NCI-H2107 (cell line): ENCODE data around the gene C9orf85.
"Not testable (repeated sequence)": the region's sequence is repeated elsewhere in the genome, so short reads cannot be mapped to it uniquely, and the experiment has no call there.

Source experiments
- DNase-seq: peaks from one replicate; lab custom pipeline; 2025; lab: John Stamatoyannopoulos, UW

Gene C9orf85

DNA sequence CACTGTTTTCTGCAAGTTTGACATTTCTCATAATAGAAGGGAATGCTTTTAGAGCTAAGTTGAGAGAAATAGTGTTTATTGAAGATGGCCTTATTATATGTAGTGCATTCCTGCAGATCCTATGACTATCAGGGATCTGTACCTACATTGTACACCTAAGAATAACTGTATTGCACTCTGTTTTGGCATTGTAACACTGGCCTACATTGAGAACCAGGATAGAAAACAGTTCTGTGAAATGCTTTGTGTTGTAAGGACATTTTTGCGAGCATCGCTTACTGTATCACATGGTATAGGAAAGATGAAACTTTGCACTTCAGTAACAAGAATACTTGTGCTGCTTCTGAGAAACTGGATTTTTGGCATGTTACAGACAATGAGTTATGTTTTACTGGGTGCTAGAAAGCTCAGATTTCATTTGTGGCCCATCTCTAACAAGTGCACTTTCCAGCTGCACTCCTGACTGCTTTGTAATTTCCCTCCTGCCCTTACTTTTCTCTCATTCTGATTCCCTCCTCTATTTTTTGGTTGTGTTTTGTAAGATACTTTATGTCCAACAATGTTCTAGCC is 30.6 kb downstream of the C9orf85 start:
- no peak for DNase-seq

DNA sequence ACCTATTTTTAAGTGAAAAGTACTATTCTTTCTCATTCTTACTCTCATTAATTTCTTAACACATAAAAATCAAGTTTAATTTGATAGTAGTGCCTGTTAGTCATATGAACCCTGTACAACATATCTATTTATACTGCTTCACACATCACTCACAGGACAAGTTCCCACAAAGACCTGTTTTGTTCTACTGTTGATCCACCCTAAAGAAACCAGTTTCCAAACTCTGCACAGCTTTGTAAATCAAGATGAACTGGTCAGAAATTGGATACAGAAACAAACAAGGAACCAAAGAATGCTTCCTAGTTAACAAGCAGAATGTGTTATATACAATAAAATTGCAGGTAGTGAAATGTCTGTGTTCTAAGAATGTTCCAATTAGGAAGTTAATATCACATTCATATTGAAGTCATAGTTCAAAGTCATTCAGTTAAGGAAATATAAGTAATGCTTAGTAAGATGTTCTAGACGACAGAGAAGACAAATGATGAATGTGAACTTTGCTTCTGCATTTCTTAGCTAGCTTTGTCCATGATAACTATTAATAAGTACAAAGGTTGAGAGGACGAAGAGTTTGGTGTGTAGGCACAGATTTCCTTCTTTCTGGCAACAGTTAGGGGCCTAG is 33.4 kb downstream of the C9orf85 start:
- DNase-seq = no peak

DNA sequence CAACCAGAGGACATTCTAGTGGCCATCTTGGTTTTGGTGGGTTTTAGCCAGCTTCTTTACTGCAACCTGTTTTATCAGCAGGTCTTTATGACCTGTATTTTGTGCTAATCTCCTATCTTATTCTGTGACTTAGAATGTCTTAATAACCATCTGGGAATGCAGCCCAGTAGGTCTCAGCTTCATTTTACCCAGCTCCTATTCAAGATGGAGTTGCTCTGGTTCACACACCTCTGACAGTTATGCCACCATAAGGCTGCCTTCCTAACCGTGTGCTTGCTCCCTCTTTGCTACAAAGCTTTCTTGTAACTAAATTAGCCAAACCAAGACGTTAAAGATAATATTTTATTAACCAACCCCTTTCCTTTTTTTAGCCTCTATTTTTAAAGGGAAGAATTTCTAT is 43.2 kb downstream of the C9orf85 start:
- not testable (repeated sequence) for DNase-seq

DNA sequence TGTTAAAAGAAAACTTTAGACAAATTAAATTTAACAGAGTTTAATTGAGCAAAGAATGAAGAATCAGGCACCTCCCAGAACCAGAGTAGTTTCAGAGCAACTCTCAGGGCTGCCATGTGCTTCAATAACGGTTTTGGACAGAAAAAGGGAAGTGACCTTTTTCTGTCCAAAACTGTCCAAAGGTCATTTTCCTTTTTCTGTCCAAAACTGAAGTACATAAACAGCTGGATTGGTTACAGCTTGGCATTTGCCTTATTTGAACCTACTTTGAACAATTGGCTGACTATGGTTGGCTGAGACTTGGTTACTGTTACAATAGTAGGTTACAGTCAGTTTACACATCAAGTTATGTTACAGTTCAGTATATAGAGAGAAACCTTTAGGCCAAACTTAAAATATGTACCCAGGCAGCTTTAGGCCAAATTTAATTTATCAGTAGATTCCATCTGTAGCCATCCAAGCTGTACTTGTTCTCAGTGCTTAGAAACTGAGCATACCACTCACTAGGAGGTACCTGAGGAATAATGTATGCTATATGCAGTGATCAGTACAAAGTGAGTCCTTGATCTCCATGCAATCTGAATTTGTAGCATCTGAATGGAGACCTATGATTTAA is 44.0 kb downstream of the C9orf85 start:
- no peak for DNase-seq

DNA sequence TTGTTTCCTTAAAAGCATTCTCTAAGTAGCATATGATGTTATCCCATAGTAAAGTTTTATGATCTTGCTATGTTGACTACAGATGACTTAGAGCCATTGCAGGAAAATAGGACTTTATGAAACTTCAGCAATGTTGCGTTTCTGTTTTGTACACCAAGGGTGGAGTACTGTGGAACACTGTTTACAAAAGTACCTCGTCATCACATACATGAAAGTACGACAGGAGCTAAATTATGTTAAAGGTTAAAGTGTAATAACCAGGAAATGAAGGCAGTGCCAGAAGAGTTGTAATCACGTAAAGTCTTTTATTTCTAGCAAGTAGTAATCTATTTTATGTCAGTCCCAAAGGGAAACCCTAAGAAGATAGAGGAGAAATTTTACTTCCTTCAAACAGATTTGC is 50.9 kb downstream of the C9orf85 start:
- DNase-seq = no peak

DNA sequence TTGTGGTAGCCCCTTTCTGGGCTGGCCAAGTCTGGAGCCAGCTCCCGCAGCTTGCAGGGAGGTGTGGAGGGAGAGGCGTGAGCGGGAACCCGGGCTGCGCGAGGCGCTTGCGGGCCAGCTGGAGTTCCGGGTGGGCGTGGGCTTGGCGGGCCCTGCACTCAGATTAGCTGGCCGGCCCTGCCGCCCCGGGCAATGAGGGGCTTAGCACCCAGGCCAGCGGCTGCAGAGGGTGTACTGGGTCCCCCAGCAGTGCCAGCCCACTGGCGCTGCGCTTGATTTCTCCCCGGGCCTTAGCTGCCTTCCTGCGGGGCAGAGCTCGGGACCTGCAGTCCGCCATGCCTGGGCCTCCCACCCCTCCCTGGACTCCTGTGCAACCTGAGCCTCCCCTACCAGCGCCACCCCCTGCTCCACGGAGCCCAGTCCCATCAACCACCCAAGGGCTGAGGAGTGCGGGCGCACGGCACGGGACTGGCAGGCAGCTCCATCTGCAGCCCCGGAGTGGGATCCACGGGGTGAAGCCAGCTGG is 52.1 kb downstream of the C9orf85 start:
- DNase-seq = not testable (repeated sequence)

DNA sequence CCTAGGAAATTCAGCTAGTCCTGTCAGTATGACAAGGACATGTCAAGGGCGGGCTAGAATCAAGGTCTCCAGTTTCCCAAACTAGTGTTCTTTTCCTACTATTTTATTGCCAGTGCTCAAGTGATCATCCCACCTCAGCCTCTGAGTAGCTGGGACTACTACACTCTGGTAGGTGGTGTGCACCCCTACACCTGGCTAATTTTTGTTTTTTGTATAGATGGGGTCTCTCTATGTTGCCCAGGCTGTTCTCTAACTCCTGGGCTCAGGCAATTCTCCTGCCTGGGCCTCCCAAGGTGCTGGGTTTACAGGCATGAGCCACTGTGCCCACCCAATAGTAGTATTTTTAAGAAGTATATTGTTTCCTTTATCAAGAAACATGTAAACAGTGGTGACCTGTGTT is 54.0 kb downstream of the C9orf85 start:
- no peak for DNase-seq

DNA sequence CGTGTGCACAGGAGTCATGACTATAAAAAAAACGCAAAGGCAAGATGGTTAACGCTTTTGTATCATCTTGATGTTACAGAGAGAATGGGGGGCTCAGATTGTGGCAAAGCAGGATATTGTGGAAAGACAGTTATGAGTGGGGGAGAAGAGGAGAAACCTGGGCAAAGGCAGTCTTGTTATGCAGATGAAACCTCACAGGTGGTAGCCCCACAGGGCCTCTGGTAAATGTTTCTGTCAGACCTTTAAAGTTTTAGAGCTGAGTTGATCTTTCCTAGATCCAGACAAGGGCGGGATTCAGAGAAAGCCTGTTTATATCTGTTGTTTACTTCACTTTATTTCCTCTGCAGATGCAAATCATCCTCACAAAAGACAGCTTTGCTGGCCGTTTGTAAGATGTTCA is 55.2 kb downstream of the C9orf85 start:
- DNase-seq = no peak

DNA sequence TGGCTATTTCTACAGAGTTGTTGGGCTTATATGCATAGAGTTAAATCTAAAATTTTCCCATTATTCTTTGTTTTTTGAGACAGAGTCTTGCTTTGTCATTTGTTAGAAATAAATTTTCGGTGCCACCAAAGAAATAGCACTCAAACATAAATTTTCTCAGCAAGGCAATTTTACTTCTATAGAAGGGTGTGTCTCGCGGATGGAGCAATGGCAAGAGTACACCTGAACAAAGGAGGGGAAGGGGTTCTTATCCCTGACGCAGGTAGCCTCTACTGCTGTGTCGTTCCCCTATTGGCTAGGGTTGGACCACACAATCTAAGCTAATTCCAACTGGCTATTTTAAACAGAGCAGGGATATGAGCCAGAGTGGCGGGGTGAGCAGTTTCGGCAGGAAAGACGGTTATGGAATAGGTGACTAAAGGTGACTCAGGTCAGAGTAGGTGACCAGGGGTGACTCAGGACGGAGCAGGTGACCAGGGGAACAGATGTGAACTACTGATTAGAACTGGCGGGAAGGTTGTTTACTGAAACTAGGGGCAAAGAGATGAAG is 57.2 kb downstream of the C9orf85 start:
- no peak for DNase-seq

DNA sequence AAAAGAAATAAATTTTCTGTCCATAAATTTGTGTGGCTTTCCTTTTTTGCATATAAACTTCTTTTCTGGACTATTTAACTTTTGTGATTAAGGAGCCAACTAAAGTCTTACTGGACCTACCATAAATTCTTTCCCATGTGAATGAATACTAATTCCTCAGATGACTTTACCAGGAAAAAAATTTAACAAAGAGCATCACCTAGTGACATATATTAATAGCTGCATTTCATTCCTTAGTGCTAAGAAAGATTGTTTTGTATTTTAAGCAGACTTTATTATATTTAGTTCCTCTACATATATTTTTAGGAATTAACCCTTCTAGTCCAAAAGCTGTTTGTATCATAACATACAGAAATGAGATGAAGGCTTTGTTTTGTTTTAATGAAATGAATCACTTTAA is 64.4 kb downstream of the C9orf85 start:
- DNase-seq = no peak

DNA sequence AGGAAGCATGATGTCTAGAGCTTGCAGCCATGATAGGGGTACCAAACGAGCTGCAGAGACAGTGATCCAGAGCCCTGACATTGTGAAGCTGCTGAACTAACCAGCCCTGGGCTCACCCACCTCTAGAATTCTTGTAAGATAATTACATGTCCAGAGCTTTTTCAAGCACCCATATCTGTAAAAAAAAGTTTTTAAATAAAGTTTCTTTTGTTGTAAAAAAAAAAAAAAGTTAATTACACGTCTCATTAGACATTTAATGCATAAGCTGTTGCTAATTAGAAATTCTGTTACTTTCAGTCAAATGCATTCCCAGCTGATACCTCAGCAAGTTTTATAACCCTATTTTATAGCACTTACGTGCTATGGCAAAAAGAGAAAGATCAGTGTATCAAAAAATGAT is 65.6 kb downstream of the C9orf85 start:
- no peak for DNase-seq

DNA sequence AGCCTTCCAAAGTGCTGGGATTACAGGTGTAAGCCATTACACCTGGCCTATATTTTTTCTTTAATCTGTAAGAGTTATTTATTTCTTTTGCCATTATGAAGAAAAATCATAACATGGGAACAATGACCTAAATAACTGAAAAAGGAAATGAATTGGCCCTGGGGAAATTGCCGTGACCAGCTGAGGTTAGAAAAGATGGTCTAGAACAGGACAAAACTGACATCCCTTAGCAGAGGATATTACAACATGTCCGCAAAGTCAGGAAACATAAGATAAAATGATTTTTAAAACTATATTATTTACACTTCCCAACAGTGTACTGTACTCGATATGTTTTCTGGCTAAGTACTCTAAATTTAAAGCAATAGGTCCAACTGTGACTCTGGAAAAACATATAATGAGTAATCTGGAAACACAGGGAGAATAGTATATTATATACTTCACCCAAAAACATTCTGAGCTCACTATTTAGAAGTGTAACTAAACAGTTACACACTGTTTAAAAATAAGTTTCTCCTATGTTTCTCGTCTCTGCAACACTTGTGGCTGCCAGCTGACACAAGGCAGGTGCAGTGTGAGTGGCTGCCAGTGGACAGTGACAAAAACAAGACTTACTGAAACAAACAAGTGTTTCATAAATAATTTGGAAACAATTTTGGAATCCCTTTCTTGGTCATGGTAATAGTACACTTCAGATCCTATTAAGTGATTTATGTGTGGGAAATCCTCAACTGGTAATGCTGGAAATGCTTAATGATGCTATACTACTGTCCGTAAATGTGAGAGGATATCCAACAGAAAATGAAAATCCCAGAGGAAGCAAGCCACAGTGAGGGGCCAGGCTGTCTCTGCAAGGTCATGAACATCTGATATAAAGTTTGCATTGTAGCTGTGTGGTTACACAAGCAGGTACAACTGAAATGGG is 69.1 kb downstream of the C9orf85 start:
- no peak for DNase-seq

DNA sequence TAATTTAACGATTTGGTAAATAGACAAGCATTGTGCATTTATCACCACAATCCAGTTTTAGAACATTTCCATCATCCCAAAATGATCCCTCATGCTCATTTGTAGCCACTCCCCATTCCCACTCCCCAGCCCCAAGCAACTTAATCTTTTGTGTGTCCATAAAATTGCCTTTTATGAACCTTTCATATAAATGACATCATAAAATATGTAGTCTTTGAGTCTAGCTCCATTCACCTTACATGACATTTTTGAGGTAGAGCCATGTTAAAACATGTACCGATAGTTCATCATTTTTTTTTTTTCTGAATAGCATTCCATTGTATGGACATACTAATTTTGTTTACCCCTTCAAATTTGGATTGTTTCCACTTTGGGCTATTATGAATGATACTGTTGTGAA is 70.5 kb downstream of the C9orf85 start:
- no peak for DNase-seq

DNA sequence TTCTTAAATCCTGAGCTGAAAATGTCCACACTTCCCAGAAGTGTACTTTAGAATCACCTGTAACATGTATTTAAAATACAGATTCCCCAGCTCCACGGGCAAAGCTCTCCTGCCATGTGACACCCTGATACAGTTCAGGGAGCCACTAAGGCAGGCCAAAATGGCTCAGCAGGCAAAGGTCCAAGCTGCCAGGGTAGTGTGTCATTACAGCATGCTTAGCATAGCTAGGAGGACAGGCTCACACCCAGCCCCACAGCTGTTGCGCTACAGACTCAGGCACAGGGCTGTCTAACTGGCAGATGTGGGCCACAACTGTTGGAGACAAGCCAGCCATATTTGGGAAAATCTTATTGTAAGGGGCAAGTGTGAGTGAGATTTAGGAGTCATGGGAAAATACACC is 73.0 kb downstream of the C9orf85 start:
- no peak for DNase-seq

DNA sequence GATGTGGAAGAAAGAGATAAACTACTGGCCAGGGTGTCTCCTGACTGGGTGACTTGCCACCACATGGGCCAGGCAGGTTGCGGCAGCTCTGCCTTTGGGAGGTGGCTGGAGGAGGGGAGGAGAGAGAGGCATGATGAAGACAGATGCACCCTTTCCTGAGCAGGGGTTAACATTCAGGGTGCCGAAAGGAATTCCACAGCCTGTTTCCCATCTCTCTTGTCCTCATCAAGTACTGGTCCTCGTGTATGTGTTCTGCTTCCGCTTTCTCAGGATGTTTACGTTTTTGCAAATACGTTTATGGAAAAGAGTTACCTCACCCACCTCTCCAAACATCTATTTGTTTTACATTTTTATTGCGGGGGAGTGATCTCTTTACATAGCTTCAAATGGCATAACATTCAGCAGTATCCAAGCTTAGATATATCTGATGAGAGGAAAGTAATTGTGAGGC is 73.4 kb downstream of the C9orf85 start:
- no peak for DNase-seq

DNA sequence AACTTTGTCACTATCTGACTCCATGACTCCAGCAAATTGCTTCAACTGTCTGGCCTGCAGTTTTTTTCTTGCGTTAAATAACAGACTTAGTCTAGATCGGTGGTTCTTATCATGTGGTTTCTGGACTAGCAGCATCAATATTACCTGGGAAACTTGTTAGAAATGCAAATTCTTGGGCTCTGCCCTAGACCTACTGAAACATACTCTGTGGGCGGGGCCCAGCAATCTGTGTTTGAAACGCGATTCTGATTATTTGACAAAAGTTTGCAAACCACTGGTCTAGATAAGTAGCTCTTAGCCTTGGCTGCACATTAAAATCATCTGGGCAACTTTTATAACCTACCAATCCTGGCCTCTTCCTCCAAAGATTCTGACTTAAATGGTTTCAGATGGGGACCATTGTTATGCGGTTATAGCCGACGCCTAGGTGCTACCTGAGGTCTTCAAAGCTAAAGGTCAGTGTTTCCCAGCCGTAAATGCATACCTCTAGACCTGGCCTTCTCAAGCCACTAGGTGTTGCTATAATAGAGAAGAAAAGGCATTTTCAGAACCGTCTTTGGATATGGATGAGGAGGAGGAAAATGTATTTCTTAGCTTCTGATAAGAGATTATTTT is 74.0 kb downstream of the C9orf85 start:
- no peak for DNase-seq

DNA sequence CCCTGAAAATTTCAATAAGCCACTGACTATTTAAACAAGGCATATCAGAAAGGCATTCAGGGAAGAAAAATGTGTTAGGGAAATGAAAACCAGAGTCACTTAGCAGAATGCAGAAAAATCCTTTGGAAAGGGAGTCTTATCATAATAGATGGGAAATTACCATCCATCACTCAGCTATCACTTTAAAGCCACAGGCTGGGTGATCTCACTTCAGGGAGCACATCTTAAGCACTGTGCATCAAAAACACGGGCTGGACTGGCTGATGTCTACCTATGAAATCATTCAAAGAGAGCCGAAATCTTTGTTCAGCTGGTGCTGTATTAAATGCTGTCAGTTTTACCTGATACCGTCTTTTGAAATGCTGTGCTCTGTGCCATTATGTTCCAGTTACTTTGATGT is 75.5 kb downstream of the C9orf85 start:
- no peak for DNase-seq

DNA sequence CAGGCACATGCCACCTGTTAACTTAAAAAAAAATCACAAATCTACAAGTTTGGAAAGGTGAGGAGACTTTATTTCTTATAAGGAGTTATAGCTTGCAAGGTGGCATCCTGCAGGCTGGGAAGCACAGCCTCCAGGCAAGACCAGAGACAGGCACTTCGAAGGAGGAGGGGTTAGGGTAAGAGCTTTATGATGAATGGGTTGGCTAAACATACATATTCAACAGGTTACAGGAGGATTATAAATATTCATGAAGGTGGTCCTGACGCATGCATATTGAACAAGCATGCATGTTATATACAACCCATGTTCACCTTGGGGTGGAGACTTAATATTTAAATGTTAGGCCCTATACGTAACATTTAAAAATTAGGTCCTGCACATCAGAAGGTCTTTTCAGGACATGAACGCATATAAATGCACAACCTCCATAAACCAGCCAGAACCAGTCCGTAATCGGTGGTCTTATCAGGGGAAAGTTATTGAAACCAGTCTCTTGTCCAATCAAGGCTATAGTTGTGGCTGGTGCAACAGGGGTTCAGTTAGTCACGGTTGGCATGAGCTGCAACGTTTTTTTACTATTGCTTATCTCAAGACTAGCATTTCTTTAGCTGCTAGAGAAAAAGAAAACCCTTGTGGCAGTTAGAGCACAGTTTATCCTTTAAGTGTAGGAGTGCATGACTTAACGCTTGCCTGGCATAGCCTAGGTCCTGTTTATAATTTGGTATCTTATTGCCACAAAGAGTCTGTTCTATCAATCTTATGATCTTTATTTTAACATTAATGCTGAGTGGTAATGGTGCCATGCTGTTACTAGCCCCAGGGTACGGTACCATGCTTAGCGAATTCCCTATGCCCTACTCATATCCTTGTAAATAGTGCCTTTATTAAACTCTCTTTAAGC is 76.3 kb downstream of the C9orf85 start:
- DNase-seq = no peak

DNA sequence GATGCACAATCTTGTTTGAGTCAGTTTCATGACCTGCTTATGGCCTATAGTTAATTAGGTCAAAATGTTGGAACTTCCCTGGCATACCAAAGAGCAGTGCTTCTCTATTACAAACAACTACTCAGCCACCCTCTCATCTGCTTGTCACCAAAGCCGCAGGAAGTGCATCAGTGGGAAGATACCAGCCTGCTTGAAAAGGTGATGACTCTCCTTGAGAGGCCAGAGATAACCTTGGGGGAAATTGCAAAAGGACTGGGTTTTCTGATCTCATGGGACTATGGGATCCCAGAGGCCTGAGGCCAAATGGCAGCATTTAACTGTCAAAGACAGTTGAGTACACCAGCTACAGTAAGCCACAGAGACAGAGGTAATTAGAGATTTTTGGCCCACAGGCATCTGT is 79.0 kb downstream of the C9orf85 start:
- DNase-seq = no peak

DNA sequence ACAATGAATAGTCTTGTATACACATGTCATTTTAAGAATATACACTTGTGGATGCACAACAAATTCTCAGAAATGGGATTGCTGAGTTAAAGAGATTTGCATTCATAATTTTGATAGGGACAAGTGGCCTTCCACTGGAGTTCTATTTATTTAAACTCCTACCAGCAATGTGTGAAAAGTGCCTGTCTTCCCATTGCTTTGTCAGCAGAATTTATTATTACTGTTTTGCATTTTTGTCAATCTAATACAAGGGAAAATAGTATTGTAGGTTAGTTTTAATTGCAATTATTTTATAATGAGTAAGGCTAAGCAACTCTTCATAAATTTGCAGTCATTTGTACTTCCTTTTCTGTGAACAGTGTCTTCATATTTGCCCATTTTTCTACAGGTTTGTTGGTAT is 94.0 kb downstream of the C9orf85 start:
- DNase-seq = no peak

DNA sequence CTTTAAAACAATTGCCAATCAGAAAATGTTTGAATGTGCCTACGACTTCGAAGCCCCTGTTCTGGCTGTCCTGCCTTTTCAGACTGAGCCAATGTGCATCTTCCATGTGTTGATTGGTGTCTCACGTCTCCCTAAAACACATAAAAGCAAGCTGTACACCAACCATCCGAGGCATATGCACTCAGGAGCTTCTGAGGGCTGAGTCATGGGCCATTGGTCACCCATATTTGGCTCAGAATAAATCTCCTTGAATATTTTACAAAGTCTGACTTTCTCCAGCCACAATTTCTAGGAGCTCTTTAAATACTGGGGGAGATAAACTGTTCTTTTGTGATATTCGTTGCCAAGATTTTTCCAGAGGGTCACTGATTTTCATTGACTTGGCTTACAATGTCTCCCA is 95.1 kb downstream of the C9orf85 start:
- no peak for DNase-seq
